ENCODE measurements around the gene POLR1A.
A peak's percentile ranks its signal among the peaks of the same experiment; 100 is the strongest.

POLR1A gene

GRCh38 chr2:86037795-86038192, 67.9 kb downstream of the POLR1A start:
- DNase-seq (ENCODE audit: low read depth) = no peak

DNA sequence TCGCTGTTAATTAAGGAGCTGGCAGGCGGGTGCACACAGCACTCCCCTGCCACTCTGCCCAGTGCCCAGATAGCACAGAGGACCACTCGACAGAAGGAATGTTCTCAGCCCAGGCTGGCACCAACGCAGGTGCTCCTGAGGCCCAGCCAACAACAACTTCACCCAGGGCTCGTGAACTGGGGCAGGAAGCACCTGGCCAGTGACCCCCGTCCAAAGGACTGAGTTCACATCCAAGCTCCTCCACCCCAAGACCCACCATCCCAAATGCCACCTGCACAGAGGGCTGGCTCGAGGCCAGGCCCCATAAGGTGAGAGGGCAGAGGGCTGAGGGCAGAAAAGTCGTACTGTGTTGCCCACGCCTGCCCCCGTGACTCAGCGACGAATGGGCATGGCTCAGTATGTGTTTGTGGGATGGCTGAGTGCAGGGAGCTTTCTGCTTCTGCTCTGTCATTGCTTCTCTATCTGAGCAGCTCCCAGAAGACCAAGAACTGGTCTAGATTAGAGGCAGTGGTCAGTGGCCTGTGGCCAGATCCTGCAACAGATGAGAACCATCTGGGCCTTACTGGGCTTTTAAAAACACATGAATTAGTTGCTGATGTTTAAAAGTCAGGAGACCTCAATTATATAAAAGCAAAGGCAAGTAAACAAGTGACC, 68.4 kb downstream of the POLR1A start:
- peak; percentile 54 for DNase-seq (ENCODE audit: low read depth)

DNA sequence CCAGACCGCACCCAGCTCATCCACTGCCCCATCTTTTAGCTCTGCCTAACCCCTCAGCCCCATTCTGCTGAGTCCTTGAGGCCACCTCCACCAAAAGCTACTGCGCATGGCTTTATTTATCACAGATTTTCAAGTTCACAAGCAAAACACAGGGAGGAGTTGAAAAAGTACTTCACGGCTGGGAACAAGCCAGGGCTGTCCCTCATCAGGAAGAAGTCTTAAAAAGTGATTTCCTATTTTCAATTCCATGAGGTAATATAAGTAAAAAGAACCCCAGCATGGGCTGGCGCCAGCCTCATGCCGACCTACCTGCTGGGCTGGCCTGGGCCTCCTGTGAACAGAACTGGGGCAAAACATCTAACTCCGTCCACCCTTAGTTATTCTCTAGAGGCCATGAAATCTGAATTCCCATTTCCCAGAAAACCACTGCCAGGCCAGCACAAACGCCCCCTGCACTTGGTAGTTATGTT, 69.0 kb downstream of the POLR1A start:
- no peak for DNase-seq (ENCODE audit: low read depth)

GRCh38 chr2:86035883-86036668, 69.6 kb downstream of the POLR1A start:
- peak; percentile 49 for DNase-seq (ENCODE audit: low read depth)

DNA sequence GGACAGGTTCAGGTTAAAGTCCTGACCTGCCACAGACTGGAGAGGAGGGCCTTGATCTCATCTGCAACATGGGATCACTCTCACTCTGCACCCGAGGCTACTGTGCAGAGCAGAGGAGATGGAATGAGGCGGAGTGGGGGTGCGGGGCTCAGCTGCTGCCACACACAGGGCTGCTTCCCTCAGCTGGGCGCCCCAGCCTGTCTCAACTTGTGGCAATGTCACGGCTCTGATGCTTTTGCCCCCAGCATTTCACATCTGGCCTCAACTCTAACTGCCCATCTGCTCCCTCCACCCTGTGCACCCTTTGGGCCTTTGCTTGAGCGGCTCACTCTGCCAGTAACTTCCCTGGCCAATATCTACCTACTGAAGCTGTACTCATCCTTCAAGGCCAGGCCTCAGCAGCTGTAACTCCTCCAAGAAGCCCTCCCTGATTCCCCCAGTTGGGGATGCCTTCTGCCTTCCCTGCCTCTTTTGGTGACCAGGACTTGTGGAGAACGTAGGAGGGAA, 70.3 kb downstream of the POLR1A start:
- DNase-seq (ENCODE audit: low read depth) = no peak

DNA sequence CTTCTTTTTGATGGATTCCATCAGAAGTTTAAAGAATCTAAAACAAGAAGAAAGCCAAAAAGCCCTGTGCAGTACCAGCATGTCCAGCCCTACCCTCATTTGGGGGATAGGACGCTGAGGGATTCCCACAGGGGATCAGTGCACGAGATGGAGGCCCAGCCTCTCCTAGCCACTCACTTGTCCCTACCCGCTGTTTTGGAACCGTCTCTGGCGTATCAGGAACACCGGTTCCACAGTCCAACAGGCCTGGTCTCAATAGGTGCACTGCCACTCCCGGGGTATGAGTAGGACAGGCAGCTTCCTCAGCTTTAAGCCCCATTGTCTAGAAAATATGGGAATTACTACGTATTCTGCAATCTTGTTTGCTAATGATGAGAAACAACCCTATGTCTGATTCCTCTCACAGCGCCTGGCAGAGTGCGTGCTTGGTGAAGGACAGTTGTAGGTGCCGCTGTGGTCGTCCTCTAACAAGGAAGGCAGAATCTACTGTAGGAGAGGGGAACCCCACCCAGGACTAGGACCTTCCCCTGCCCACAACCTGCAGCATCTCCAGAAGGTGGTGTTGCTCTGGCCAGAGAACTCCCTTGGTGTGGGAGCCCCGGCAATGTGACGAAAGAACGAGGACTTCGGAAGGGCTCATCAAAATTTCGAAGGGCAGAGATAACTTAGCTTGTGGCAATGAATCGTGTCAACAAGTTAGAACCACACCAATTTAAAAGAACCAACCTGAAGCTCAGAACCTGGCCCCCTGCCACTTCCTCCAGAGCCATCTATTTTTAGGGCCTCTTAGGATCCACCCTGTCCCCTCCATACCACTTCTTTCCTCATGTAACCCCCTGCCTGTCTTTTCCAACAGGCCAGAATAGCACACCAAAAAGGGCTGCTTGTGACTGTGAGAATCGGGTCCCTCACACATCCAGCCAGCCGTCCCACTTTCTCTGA, 71.7 kb downstream of the POLR1A start:
- DNase-seq (ENCODE audit: low read depth) = no peak

- DNase-seq (ENCODE audit: low read depth) = no peak
Observed at GRCh38 chr2:86032861-86033595, 72.7 kb downstream of the POLR1A start.

GRCh38 chr2:86031606-86032005, 74.1 kb downstream of the POLR1A start:
- DNase-seq (ENCODE audit: low read depth) = no peak

- DNase-seq (ENCODE audit: low read depth) = no peak
Observed at GRCh38 chr2:86031151-86031550, 74.5 kb downstream of the POLR1A start.

- no peak for DNase-seq (ENCODE audit: low read depth)
Observed at GRCh38 chr2:86029873-86030272, 75.8 kb downstream of the POLR1A start.

DNA sequence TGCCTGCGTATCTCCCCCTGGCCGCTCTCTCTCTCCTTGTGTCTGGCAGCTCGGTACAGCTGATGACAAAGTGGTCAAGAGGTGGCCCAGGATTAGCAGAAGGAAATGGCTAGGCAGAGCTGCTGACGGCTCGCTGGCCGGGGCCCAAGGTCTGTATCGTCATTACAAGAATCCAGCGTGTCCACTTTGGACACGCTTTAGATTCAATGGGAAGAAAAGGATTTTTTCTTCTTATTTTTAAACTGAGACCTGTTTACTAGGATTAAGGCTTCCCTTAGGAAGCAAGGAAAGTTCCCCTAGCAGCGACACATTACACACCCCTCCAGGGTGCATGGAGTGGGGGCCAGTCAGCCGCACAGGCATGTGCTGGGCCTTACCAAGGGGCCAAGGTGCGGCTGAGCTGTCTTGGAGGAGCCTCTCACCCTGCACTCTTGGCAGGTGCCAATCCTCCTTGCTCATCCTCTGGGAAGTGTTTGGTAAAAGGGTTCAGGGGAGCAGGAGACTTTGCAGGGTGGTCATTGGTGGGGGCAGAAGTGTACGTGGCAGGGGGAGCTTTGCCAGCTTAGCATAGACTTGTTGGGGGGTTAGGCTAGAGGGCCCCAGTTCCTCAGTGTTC, 76.8 kb downstream of the POLR1A start:
- DNase-seq (ENCODE audit: low read depth) = no peak

DNA sequence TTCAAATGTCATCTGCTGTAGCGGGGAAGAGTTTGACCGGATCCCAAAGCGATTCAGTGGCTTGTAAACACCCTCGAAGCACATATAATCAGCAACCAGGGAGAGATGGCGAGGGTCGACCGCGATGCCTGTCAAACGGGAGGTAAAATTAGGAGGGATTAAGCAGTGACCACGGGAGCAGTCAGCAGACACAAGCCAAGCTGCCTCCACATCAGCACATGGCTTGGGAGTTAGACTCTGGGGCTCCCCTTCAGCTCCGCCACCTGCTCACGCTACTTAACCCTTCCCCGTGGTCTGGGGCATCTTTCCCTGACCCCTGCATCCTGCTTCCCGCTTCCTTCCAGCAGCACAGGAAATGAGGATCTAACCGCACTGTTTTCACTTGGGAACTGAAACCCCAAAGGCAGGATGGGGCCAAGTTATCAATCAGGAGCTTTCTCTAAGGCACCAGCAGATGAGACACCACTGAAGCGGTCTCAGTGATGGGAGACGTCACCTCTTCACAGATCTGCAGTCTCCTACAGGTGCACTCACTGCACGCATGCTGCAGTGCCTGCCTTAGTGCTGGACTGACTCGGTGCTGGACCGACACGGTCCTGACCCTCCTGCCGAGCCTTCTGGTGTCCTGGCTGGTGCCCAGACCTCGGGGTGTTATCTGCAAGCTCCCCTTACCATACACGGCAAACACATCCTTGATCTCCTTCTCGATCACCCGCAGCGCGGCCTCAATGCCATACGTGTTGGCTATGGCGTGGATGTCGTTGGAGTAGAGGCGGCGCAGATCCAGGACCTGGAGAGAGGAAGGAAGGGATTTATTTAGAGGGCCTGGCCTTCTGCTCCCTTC, 77.5 kb downstream of the POLR1A start:
- DNase-seq (ENCODE audit: low read depth) = no peak

- no peak for DNase-seq (ENCODE audit: low read depth)
Observed at GRCh38 chr2:86027196-86027921, 78.3 kb downstream of the POLR1A start.

- DNase-seq (ENCODE audit: low read depth) = no peak
Observed at GRCh38 chr2:86026744-86027065, 79.0 kb downstream of the POLR1A start.

- DNase-seq (ENCODE audit: low read depth) = no peak
Observed at GRCh38 chr2:86025976-86026743, 79.5 kb downstream of the POLR1A start.

DNA sequence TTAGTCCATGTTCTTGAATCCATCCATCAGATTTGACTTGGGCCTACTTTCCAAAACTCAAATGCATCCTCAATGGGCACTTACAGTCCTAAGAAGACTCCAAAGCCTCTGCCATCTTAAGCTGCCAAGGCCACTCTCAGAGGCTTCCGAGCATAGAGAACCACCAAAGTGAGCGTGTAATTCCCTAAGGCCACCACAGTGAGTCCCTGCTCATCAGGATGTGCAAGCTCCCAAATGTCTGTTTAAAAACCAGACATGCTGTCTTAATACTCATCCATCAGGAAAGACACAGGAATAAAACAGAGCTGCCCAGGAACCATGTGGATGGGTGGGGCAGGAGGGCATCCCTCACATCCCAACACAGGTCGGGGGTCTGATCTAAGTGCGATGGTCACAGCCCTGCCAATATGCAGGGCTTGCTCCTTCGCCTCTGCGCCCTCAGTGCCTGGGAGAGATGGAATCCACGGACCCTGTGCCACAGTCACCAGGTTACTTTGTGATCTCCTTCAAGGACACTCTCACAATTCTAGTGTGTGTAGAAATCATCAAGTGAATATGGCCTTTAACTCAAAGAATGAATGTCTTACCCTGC, 80.4 kb downstream of the POLR1A start:
- no peak for DNase-seq (ENCODE audit: low read depth)

DNA sequence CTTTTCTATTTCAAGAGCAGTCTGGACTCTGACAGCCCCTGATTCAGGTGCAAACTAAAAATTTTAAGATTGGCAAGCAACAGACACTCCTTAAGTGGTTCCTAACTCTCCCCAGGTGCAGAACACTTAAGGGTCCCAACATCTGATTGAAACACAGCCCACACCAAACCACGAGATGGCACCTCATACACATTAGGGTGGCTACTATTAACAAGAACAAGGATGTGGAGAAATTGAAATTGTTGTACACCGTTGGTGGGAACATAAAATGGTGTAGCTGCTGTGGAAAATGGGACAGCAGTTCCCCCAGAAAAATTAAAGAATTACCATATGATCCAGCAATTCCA, 82.3 kb downstream of the POLR1A start:
- DNase-seq (ENCODE audit: low read depth) = no peak

DNA sequence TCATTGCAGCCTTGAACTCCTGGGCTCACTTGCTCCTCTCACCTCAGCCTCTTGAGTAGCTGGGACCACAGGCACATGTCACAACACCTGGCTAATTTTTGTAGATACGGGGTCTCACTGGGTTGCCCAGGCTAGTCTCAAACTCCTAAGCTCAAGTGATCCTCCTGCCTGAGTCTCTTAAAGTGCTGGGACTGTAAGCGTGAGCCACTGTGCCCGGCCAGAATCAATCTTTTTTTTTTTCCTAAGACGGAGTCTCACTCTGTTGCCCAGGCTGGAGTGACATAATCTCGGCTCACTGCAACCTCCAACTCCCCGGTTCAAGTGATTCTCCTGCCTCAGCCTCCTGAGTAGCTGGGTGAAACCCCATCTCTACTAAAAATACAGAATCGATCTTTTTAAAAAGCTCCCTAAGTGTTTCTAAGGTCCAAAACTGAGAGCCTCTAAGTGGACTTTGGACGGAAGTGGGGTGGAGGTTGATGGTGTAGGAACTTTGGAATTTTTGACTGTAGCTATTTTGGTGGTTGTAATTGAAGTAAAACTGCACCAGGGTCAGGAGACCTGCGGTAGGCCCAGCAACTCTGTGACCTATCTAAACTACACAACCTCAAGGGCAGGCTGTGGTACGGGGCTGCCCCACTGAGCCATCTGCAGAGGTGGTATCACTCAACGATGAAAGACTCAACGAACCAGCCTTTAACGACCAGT, 82.9 kb downstream of the POLR1A start:
- DNase-seq (ENCODE audit: low read depth) = no peak
